Gastroesophageal sphincter (tissue), 4 donors: ENCODE results near the gene NFKBIL1. TPM values are rescaled to one million over a fixed set of nuclear protein-coding genes. Genes with fewer than 3 reads are reported as not detected.
"Not testable (repeated sequence)": the region's sequence is repeated elsewhere in the genome, so short reads cannot be mapped to it uniquely, and the experiment has no call there.

Experiments used
- ATAC-seq: fragments of 150-250 bp; one replicate; pipeline ENCODE4 v1.9.1; 2016; ENCODE audit warnings: mild to moderate bottlenecking, moderate library complexity
- H3K27ac ChIP-seq, 4 donors: fragments of 200-600 bp; sonication (generic) in 3 of 4; 1 replicate in 3 of 4; 2 replicates in 1 of 4; pipeline ENCODE4 v1.5.1; 2016 to 2019
- H3K27me3 ChIP-seq: fragments of 200-600 bp; sonication (generic); one replicate; pipeline ENCODE4 v1.5.1; 2019
- H3K36me3 ChIP-seq, 2 donors: fragments of 200-600 bp; sonication (generic); one replicate each; pipeline ENCODE4 v1.5.1; 2019; ENCODE audit warnings: control low read depth in 1 of 2
- H3K4me1 ChIP-seq, 3 donors: fragments of 200-600 bp; sonication (generic); 1 replicate in 2 of 3; 2 replicates in 1 of 3; pipeline ENCODE4 v1.5.1; 2016 to 2019; ENCODE audit warnings: control low read depth in 2 of 3
- H3K4me3 ChIP-seq, 2 donors: fragments of 200-600 bp; sonication (generic); one replicate each; pipeline ENCODE4 v1.5.1; 2019; ENCODE audit warnings: mild to moderate bottlenecking in 1 of 2, moderate library complexity in 1 of 2
- H3K9me3 ChIP-seq, 3 donors: fragments of 200-600 bp; sonication (generic); one replicate each; pipeline ENCODE4 v1.5.1; 2017 to 2019; ENCODE audit warnings: control low read depth in 2 of 3
- EP300 ChIP-seq: sonication (generic); formaldehyde crosslinking; IDR thresholded peaks from one replicate; pipeline ENCODE4 v1.6.1; 2017; ENCODE audit warnings: antibody characterized with exemption, mild to moderate bottlenecking
- POLR2A ChIP-seq, 2 donors: fragments of 450-650 bp; IDR thresholded peaks; one replicate each; pipeline ENCODE4 v1.6.1; 2017; ENCODE audit warnings: antibody characterized with exemption in 2 of 2, mild to moderate bottlenecking in 2 of 2, moderate library complexity in 1 of 2
- POLR2AphosphoS5 ChIP-seq: sonication (generic); formaldehyde crosslinking; IDR thresholded peaks from one replicate; pipeline ENCODE4 v1.6.1; 2017; ENCODE audit warnings: antibody characterized with exemption
- WGBS, 2 donors: methylation state at CpG; one replicate each; pipeline ENCODE4 v1.1.5; 2018; ENCODE audit warnings: low coverage in 1 of 2; 5-methylcytosine and 5-hydroxymethylcytosine counted together
- total RNA-seq, 4 donors: library from RNA; depleted of rRNA; stranded (reverse); fragments of >200 nt; gene quantifications; one replicate each; pipeline ENCODE4 v1.1.0, GENCODE V29; 2016
- TF ChIP-seq, protein P1 (sequence below), 4 experiments: fragments of 200-600 bp in 2 of 4; fragments of 450-650 bp in 2 of 4; sonication (generic) in 1 of 4; IDR thresholded peaks; one replicate each; pipeline ENCODE4 v1.5.1; 2017 to 2019; ENCODE audit warnings: antibody characterized with exemption in 4 of 4, mild to moderate bottlenecking in 2 of 4, moderate library complexity in 2 of 4

The NFKBIL1 gene
- total RNA-seq, 4 donors from 2014 or later, result 21.3 to 44.2 (median 28.5) TPM

DNA sequence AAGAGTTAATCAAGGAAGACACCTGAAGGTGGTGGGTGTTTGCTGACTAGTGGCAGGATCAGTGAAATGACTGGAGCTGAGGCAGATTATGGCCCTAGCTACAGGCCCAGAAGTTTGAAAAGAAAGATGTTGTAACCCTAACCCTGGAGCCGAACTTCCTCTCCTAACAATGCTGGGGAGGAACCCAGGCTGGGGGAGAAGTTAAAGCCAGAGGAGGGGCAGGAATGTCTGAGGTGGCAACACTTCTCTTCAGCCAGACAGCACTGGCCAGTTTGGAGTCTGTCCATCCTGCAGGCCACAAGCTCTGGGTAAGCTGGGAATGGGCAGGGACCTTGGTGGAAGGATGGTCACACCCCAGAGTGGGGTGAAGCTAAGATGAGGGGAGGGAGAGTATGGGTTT, 38.6 kb downstream of the NFKBIL1 start, which contains the start of gene LST1:
Gene LST1, plus strand, starts transcription at position 270 of the 400 bp plus-strand sequence. CDS start 1,023 bp downstream, outside the sequence.
- Histone ChIP-seq H3K9me3 (no peaks in the 10 kb centered on the region), H3K4me3 (no peak within 1 kb of the TSS), H3K27me3 (peaks cover 24% of the 10 kb centered on the region), H3K27ac (peak within 1 kb of the TSS in 1 of 4 donors; percentile 44), H3K36me3 (no peaks in the 10 kb centered on the region), H3K4me1 (peaks cover 0 to 14% (median 9%) of the 10 kb centered on the region in 3 donors)
- 57 to 78% methylated on average over 1 of the region's 1 CpG for WGBS, 2 donors
- ATAC-seq, result peak; percentile 17
- TF ChIP-seq EP300 (no peak), POLR2A (IDR thresholded peaks at IDR 0.05) (no peak), POLR2AphosphoS5 (no peak)
- TF ChIP-seq, protein P1, sequence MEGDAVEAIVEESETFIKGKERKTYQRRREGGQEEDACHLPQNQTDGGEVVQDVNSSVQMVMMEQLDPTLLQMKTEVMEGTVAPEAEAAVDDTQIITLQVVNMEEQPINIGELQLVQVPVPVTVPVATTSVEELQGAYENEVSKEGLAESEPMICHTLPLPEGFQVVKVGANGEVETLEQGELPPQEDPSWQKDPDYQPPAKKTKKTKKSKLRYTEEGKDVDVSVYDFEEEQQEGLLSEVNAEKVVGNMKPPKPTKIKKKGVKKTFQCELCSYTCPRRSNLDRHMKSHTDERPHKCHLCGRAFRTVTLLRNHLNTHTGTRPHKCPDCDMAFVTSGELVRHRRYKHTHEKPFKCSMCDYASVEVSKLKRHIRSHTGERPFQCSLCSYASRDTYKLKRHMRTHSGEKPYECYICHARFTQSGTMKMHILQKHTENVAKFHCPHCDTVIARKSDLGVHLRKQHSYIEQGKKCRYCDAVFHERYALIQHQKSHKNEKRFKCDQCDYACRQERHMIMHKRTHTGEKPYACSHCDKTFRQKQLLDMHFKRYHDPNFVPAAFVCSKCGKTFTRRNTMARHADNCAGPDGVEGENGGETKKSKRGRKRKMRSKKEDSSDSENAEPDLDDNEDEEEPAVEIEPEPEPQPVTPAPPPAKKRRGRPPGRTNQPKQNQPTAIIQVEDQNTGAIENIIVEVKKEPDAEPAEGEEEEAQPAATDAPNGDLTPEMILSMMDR (IDR thresholded peaks at IDR 0.05), result no peak

DNA sequence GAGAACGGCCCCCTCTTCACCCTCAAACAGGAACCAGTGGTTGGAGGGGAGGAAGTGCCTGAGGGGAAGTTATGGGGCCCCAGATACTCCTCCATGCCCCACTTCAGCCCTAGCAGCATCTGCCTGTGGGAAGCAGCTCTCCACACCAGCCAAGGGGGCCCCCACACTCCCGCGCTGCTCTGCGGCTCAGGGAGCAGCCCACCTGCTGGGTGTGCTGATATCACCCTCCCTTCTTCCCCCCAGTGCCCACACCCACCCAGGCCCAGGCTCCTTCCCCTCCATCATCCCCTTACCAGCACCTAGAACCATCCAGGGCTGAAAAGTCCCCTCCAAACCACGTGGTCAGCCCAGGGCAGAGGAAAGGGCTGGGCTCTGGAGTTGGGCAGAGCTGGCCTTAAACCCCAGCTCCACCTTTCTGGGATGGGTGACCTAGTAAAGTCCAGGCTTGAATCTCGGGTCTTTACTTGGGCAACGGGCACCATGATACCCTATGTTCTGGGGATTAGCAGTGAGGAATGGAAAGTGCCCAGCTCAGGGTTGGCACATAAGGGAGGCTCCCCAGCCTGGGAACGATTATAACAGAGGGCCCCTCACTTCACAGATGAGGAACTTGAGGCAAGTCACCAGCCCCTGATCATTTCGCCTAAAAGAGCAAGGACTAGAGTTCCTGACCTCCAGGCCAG, 39.3 kb downstream of the NFKBIL1 start:
- WGBS, 2 donors, result 60 to 83% methylated on average over 2 of the region's 9 CpGs
- peaks cover 24% of the 10 kb centered on the region for H3K27me3 ChIP-seq
- peak overlapping the region in 1 of 4 donors; percentile 44 for H3K27ac ChIP-seq
- no peak overlapping the region for H3K4me3 ChIP-seq
- TF ChIP-seq POLR2AphosphoS5, result no peak
- no peak for TF ChIP-seq POLR2A (IDR thresholded peaks at IDR 0.05)
- TF ChIP-seq EP300, result no peak
- TF ChIP-seq, protein P1 (IDR thresholded peaks at IDR 0.05), result no peak
- H3K4me1 ChIP-seq, result peaks cover 0 to 7% (median 7%) of the 10 kb centered on the region in 3 donors
- no peaks in the 10 kb centered on the region for H3K36me3 ChIP-seq
- no peaks in the 10 kb centered on the region for H3K9me3 ChIP-seq
- no peak for ATAC-seq

- H3K27ac ChIP-seq, result no peak overlapping the region
- no peak for ATAC-seq
- TF ChIP-seq EP300 (no peak), POLR2A (IDR thresholded peaks at IDR 0.05) (no peak), POLR2AphosphoS5 (no peak)
- TF ChIP-seq, protein P1 (IDR thresholded peaks at IDR 0.05), result no peak
- no peaks in the 10 kb centered on the region for H3K4me1 ChIP-seq
- no peak overlapping the region for H3K4me3 ChIP-seq
- H3K9me3 ChIP-seq, result no peaks in the 10 kb centered on the region
- WGBS, 2 donors, result 58 to 64% methylated on average over 5 to 7 of the region's 12 CpGs
- peaks cover 24% of the 10 kb centered on the region for H3K27me3 ChIP-seq
- H3K36me3 ChIP-seq, result no peaks in the 10 kb centered on the region
Measured at GRCh38 chr6:31587791-31588777, 40.7 kb downstream of the NFKBIL1 start.

- TF ChIP-seq POLR2AphosphoS5, result no peak
- TF ChIP-seq, protein P1 (IDR thresholded peaks at IDR 0.05), result no peak
- TF ChIP-seq EP300, result no peak
- no peak for TF ChIP-seq POLR2A (IDR thresholded peaks at IDR 0.05)
- no peaks in the 10 kb centered on the region for H3K4me1 ChIP-seq
- no peak overlapping the region for H3K27ac ChIP-seq
- H3K4me3 ChIP-seq, result no peak overlapping the region
- 25 to 57% methylated on average over 2 to 5 of the region's 9 CpGs for WGBS, 2 donors
- ATAC-seq, result no peak
- peaks cover 24% of the 10 kb centered on the region for H3K27me3 ChIP-seq
- no peaks in the 10 kb centered on the region for H3K9me3 ChIP-seq
- H3K36me3 ChIP-seq, result no peaks in the 10 kb centered on the region
Measured at GRCh38 chr6:31588871-31589650, 41.7 kb downstream of the NFKBIL1 start.

- not testable (repeated sequence) for H3K4me3 ChIP-seq, ATAC-seq, H3K4me1 ChIP-seq, H3K9me3 ChIP-seq, H3K36me3 ChIP-seq, H3K27ac ChIP-seq
- 72 to 100% methylated on average over 1 to 5 of the region's 5 CpGs for WGBS, 2 donors
- peaks cover 24% of the 10 kb centered on the region for H3K27me3 ChIP-seq
Measured at GRCh38 chr6:31590691-31591090, 43.3 kb downstream of the NFKBIL1 start.
